Urinary bladder (tissue), 4 donors: Measurements from ENCODE around the gene TEKT1. TPM values are rescaled to one million over a fixed set of nuclear protein-coding genes. Genes with fewer than 3 reads are reported as not detected.
"Not testable (repeated sequence)": the region's sequence is repeated elsewhere in the genome, so short reads cannot be mapped to it uniquely, and the experiment has no call there.

Source experiments
- DNase-seq: peaks from one replicate; pipeline ENCODE4 v3.0.0-alpha.2; 2015; ENCODE audit errors: extremely low spot score
- H3K27ac ChIP-seq: one replicate; pipeline ENCODE4 v1.5.1; 2013; ENCODE audit warnings: low read depth, mild to moderate bottlenecking, moderate library complexity
- H3K36me3 ChIP-seq: one replicate; pipeline ENCODE4 v1.6.1; 2013; ENCODE audit warnings: mild to moderate bottlenecking, moderate library complexity; ENCODE audit not compliant: insufficient read depth
- H3K4me1 ChIP-seq: one replicate; pipeline ENCODE4 v1.6.1; 2013; ENCODE audit warnings: mild to moderate bottlenecking, moderate library complexity; ENCODE audit not compliant: insufficient read depth
- H3K4me3 ChIP-seq: one replicate; pipeline ENCODE4 v1.5.1; 2013; ENCODE audit warnings: low read depth, low read length
- WGBS: extraction: QIAGEN DNeasy Blood & Tissue Kit; methylation state at CpG from one replicate; pipeline ENCODE4 v1.1.7; 2013; 5-methylcytosine and 5-hydroxymethylcytosine counted together
- polyA plus RNA-seq: library from polyadenylated mRNA; stranded (reverse); fragments of 200-250 nt; gene quantifications from one replicate; pipeline ENCODE4 v1.2.3, GENCODE V29; 2013
- total RNA-seq: library from RNA; depleted of rRNA; stranded (reverse); fragments of >200 nt; gene quantifications from one replicate; pipeline ENCODE4 v1.2.3, GENCODE V29; 2014
- donor health status: healthy with polysubstance abuse.
- donor health status: healthy.

The TEKT1 gene
- total RNA-seq (not detected), polyA plus RNA-seq (not detected)

- no peaks in the 10 kb centered on the region for H3K4me1 ChIP-seq
- peak within 1 kb of the TSS; percentile 3 for H3K4me3 ChIP-seq
- no peak within 1 kb of the TSS for H3K27ac ChIP-seq
- peak; percentile 51 for DNase-seq
- 3% methylated on average over 35 of the region's 35 CpGs for WGBS
- H3K36me3 ChIP-seq = no peaks in the 10 kb centered on the region
Measured at GRCh38 chr17:6831661-6832263, at the start of gene TEKT1. Gene TEKT1 (minus strand): TSS chr17:6831729. CDS start chr17:6830376, 1,353 bp downstream.

- H3K4me1 ChIP-seq, H3K36me3 ChIP-seq, H3K4me3 ChIP-seq, H3K27ac ChIP-seq, DNase-seq: not testable (repeated sequence)
- WGBS = 48% methylated on average over 10 of the region's 10 CpGs
Measured at GRCh38 chr17:6879221-6879975, 47.9 kb upstream of the TEKT1 start.

- H3K4me3 ChIP-seq, DNase-seq, H3K4me1 ChIP-seq, H3K27ac ChIP-seq, H3K36me3 ChIP-seq: not testable (repeated sequence)
- 86% methylated on average over 4 of the region's 4 CpGs for WGBS
Measured at GRCh38 chr17:6875276-6875675, 43.7 kb upstream of the TEKT1 start.

GRCh38 chr17:6872936-6873335 is 41.4 kb upstream of the TEKT1 start:
- no peaks in the 10 kb centered on the region for H3K36me3 ChIP-seq
- no peak overlapping the region for H3K4me3 ChIP-seq
- 79% methylated on average over 3 of the region's 3 CpGs for WGBS
- no peaks in the 10 kb centered on the region for H3K4me1 ChIP-seq
- H3K27ac ChIP-seq = no peak overlapping the region
- DNase-seq = no peak

GRCh38 chr17:6870841-6871240 is 39.3 kb upstream of the TEKT1 start:
- DNase-seq = no peak
- WGBS = 52% methylated on average over 1 of the region's 1 CpG
- no peaks in the 10 kb centered on the region for H3K36me3 ChIP-seq
- H3K27ac ChIP-seq = no peak overlapping the region
- no peaks in the 10 kb centered on the region for H3K4me1 ChIP-seq
- no peak overlapping the region for H3K4me3 ChIP-seq

- DNase-seq = no peak
- H3K4me1 ChIP-seq = no peaks in the 10 kb centered on the region
- 49% methylated on average over 2 of the region's 2 CpGs for WGBS
- H3K27ac ChIP-seq = no peak overlapping the region
- no peaks in the 10 kb centered on the region for H3K36me3 ChIP-seq
- no peak overlapping the region for H3K4me3 ChIP-seq
Measured at GRCh38 chr17:6868582-6868981, 37.1 kb upstream of the TEKT1 start.

- 79% methylated on average over 3 of the region's 3 CpGs for WGBS
- no peak for DNase-seq
- no peaks in the 10 kb centered on the region for H3K4me1 ChIP-seq
- H3K27ac ChIP-seq = no peak overlapping the region
- no peak overlapping the region for H3K4me3 ChIP-seq
- no peaks in the 10 kb centered on the region for H3K36me3 ChIP-seq
Measured at GRCh38 chr17:6867849-6868248, 36.3 kb upstream of the TEKT1 start.

- H3K27ac ChIP-seq = no peak overlapping the region
- H3K36me3 ChIP-seq = no peaks in the 10 kb centered on the region
- no peaks in the 10 kb centered on the region for H3K4me1 ChIP-seq
- no peak overlapping the region for H3K4me3 ChIP-seq
- 92% methylated on average over 4 of the region's 4 CpGs for WGBS
- DNase-seq = no peak
Measured at GRCh38 chr17:6862825-6863224, 31.3 kb upstream of the TEKT1 start.

- no peaks in the 10 kb centered on the region for H3K4me1 ChIP-seq
- H3K27ac ChIP-seq = no peak overlapping the region
- H3K4me3 ChIP-seq = no peak overlapping the region
- WGBS = 89% methylated on average over 2 of the region's 2 CpGs
- no peak for DNase-seq
- no peaks in the 10 kb centered on the region for H3K36me3 ChIP-seq
Measured at GRCh38 chr17:6862122-6862521, 30.6 kb upstream of the TEKT1 start.

GRCh38 chr17:6857904-6858303 is 26.4 kb upstream of the TEKT1 start:
- H3K4me3 ChIP-seq = no peak overlapping the region
- H3K4me1 ChIP-seq = no peaks in the 10 kb centered on the region
- no peak overlapping the region for H3K27ac ChIP-seq
- DNase-seq = no peak
- 78% methylated on average over 2 of the region's 2 CpGs for WGBS
- H3K36me3 ChIP-seq = no peaks in the 10 kb centered on the region

GRCh38 chr17:6857336-6857735 is 25.8 kb upstream of the TEKT1 start:
- H3K4me1 ChIP-seq = no peaks in the 10 kb centered on the region
- no peak for DNase-seq
- 83% methylated on average over 6 of the region's 6 CpGs for WGBS
- no peak overlapping the region for H3K27ac ChIP-seq
- H3K4me3 ChIP-seq = no peak overlapping the region
- H3K36me3 ChIP-seq = no peaks in the 10 kb centered on the region

- no peaks in the 10 kb centered on the region for H3K4me1 ChIP-seq
- no peak for DNase-seq
- H3K36me3 ChIP-seq = no peaks in the 10 kb centered on the region
- WGBS = 78% methylated on average over 3 of the region's 3 CpGs
- no peak overlapping the region for H3K27ac ChIP-seq
- no peak overlapping the region for H3K4me3 ChIP-seq
Measured at GRCh38 chr17:6856051-6856450, 24.5 kb upstream of the TEKT1 start.

GRCh38 chr17:6853764-6854442 is 22.4 kb upstream of the TEKT1 start:
- Histone ChIP-seq H3K27ac (no peak overlapping the region), H3K36me3 (no peaks in the 10 kb centered on the region), H3K4me1 (no peaks in the 10 kb centered on the region), H3K4me3 (no peak overlapping the region)
- WGBS = 19% methylated on average over 19 of the region's 19 CpGs
- DNase-seq = no peak
